Activated CD4-positive, alpha-beta T cell treated with anti-CD3 and anti-CD28 coated beads, Interleukin-2, Interleukin-4, amounts not matched to agents 100 ng/mL and 50 ng/mL, durations not matched to agents 16 hours and 8 hours (primary cell): ENCODE measurements around the gene PHACTR3.
"Not testable (repeated sequence)": the region's sequence is repeated elsewhere in the genome, so short reads cannot be mapped to it uniquely, and the experiment has no call there.

Source experiments
- DNase-seq: peaks from one replicate; pipeline ENCODE4 v3.0.0-alpha.2; 2020; ENCODE audit warnings: low spot score

The PHACTR3 gene

GRCh38 chr20:59829786-59830664 lies 225.7 kb downstream of the PHACTR3 start:
- DNase-seq: no peak

- no peak for DNase-seq
Observed at GRCh38 chr20:59830665-59831023, 226.3 kb downstream of the PHACTR3 start.

- DNase-seq: no peak
Observed at GRCh38 chr20:59831024-59831915, 226.9 kb downstream of the PHACTR3 start.

GRCh38 chr20:59831916-59832270 lies 227.6 kb downstream of the PHACTR3 start:
- no peak for DNase-seq

GRCh38 chr20:59832406-59833363 lies 228.3 kb downstream of the PHACTR3 start:
- DNase-seq: no peak

GRCh38 chr20:59835057-59835447 lies 230.7 kb downstream of the PHACTR3 start:
- no peak for DNase-seq

GRCh38 chr20:59835448-59836395 lies 231.4 kb downstream of the PHACTR3 start:
- no peak for DNase-seq

- no peak for DNase-seq
Observed at GRCh38 chr20:59836767-59837166, 232.4 kb downstream of the PHACTR3 start.

- DNase-seq: no peak
Observed at GRCh38 chr20:59837623-59838394, 233.5 kb downstream of the PHACTR3 start.

GRCh38 chr20:59839400-59839799 lies 235.1 kb downstream of the PHACTR3 start:
- DNase-seq: no peak

GRCh38 chr20:59845472-59845871 lies 241.1 kb downstream of the PHACTR3 start:
- no peak for DNase-seq

- DNase-seq: no peak
Observed at GRCh38 chr20:59848182-59848581, 243.8 kb downstream of the PHACTR3 start.

GRCh38 chr20:59850018-59850641 lies 245.8 kb downstream of the PHACTR3 start:
- peak; percentile 38 for DNase-seq

GRCh38 chr20:59856526-59856925 lies 252.2 kb downstream of the PHACTR3 start:
- not testable (repeated sequence) for DNase-seq

- not testable (repeated sequence) for DNase-seq
Observed at GRCh38 chr20:59856941-59857340, 252.6 kb downstream of the PHACTR3 start.

- no peak for DNase-seq
Observed at GRCh38 chr20:59857966-59858365, 253.6 kb downstream of the PHACTR3 start.

GRCh38 chr20:59858425-59858824 lies 254.1 kb downstream of the PHACTR3 start:
- no peak for DNase-seq

GRCh38 chr20:59861401-59861800 lies 257.1 kb downstream of the PHACTR3 start:
- DNase-seq: no peak

GRCh38 chr20:59863058-59863457 lies 258.7 kb downstream of the PHACTR3 start:
- DNase-seq: no peak
